Stimulated activated CD8-positive, alpha-beta memory T cell treated with anti-CD3 and anti-CD28 coated beads, Interleukin-7, amount 100 ng/mL, for 48 hours (primary cell): ENCODE measurements around the gene CHRD.

Source experiments
- DNase-seq, 2 donors: peaks; one replicate each; pipeline ENCODE4 v3.0.0-alpha.2; 2020; ENCODE audit warnings: low read depth in 1 of 2; ENCODE audit errors: extremely low read depth in 1 of 2

The CHRD gene

GRCh38 chr3:184360929-184361531 lies 18.8 kb upstream of the CHRD start:
- DNase-seq = no peak

- DNase-seq = peak in 1 of 2 donors; percentile 31
Observed at GRCh38 chr3:184361532-184361931, 18.3 kb upstream of the CHRD start, which contains the start of the genes CLCN2 and POLR2H. CLCN2 (minus strand) TSS chr3:184361605; CDS start chr3:184361479, 126 bp downstream. POLR2H (plus strand) TSS chr3:184361710; CDS start chr3:184363493, 1,783 bp downstream.

- DNase-seq = peak in 1 of 2 donors; percentile 34
Observed at GRCh38 chr3:184361932-184362667, 17.8 kb upstream of the CHRD start.

- peak; percentile 96 to 97 for DNase-seq
Observed at GRCh38 chr3:184362668-184363546, 16.9 kb upstream of the CHRD start.

- DNase-seq = no peak
Observed at GRCh38 chr3:184366619-184367289, 13.1 kb upstream of the CHRD start.

GRCh38 chr3:184368116-184368515 lies 11.7 kb upstream of the CHRD start:
- DNase-seq = no peak

- no peak for DNase-seq
Observed at GRCh38 chr3:184368586-184369183, 11.2 kb upstream of the CHRD start.

- peak; percentile 36 to 39 for DNase-seq
Observed at GRCh38 chr3:184371570-184372018, 8.3 kb upstream of the CHRD start.

GRCh38 chr3:184372296-184372821 lies 7.5 kb upstream of the CHRD start:
- DNase-seq = no peak

GRCh38 chr3:184372911-184373310 lies 6.9 kb upstream of the CHRD start:
- no peak for DNase-seq

GRCh38 chr3:184373422-184373821 lies 6.4 kb upstream of the CHRD start:
- no peak for DNase-seq

- DNase-seq = no peak
Observed at GRCh38 chr3:184375747-184376461, 4.0 kb upstream of the CHRD start.

- DNase-seq = no peak
Observed at GRCh38 chr3:184377374-184377773, 2.5 kb upstream of the CHRD start.

GRCh38 chr3:184377882-184378445 lies 1.9 kb upstream of the CHRD start, which contains the start of gene THPO:
THPO (minus strand) TSS chr3:184378207; CDS start chr3:184376259, 1,948 bp downstream.
- no peak for DNase-seq

- DNase-seq = no peak
Observed at GRCh38 chr3:184378651-184379357, 1.1 kb upstream of the CHRD start.

GRCh38 chr3:184380185-184380626 lies 352 bp downstream of the CHRD start:
- no peak for DNase-seq

GRCh38 chr3:184380627-184381260 lies 890 bp downstream of the CHRD start:
- no peak for DNase-seq
